Fibroblast of the aortic adventitia (primary cell): ENCODE data around the gene PTPRC. TPM values are rescaled to one million over a fixed set of nuclear protein-coding genes. Genes with fewer than 3 reads are reported as not detected.

Experiments
- DNase-seq: peaks from one replicate; pipeline ENCODE4 v3.0.0-alpha.2; 2010; ENCODE audit warnings: low read depth
- H3K4me3 ChIP-seq: 2 replicates; pipeline ENCODE4 v1.5.1; 2011; ENCODE audit warnings: low read depth, mild to moderate bottlenecking, control low read depth, low read length, moderate library complexity
- CTCF ChIP-seq: IDR thresholded peaks from 2 replicates; pipeline ENCODE4 v1.5.1; 2011; ENCODE audit warnings: mild to moderate bottlenecking, low read length, control low read depth, inconsistent platforms; ENCODE audit not compliant: insufficient read depth
- total RNA-seq: library from RNA; depleted of rRNA; stranded (reverse); fragments of >200 nt; gene quantifications from 2 replicates; pipeline ENCODE4 v1.2.3, GENCODE V29; 2012; ENCODE audit warnings: low replicate concordance

PTPRC gene
- total RNA-seq, 1 donor = 0.09 TPM

- no peak for TF ChIP-seq CTCF
- no peak overlapping the region for H3K4me3 ChIP-seq
- no peak for DNase-seq
These were observed 73.0 kb downstream of the PTPRC start for GRCh38 chr1:198711837-198712236.

GRCh38 chr1:198713081-198713480 is 74.2 kb downstream of the PTPRC start:
- DNase-seq = peak; percentile 16
- H3K4me3 ChIP-seq = no peak overlapping the region
- no peak for TF ChIP-seq CTCF

- TF ChIP-seq CTCF = no peak
- no peak for DNase-seq
- no peak overlapping the region for H3K4me3 ChIP-seq
These were observed 75.4 kb downstream of the PTPRC start for GRCh38 chr1:198714271-198714670.

- TF ChIP-seq CTCF = no peak
- no peak overlapping the region for H3K4me3 ChIP-seq
- no peak for DNase-seq
These were observed 77.2 kb downstream of the PTPRC start for GRCh38 chr1:198716051-198716450.

GRCh38 chr1:198717510-198717909 is 78.7 kb downstream of the PTPRC start:
- DNase-seq = no peak
- TF ChIP-seq CTCF = no peak
- no peak overlapping the region for H3K4me3 ChIP-seq

DNA sequence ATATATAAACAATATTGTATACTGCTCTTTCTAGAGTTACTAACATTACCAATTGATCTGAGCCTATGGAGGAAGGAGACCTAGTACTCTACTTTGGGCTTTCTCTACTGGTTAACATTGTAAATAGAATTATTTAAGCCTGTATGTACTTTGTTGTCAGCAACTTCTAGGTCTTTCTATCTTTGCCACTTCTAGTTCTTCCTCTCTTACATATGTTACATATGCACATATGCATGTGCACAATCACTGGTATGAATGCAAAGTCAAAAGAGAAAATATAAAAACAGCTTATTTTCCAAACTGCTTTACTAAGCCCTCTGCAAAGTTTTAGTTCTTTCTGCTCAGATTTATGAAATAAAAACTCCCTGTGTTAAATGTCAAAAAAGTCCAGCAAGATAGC is 84.3 kb downstream of the PTPRC start:
- no peak for TF ChIP-seq CTCF
- no peak for DNase-seq
- no peak overlapping the region for H3K4me3 ChIP-seq

DNA sequence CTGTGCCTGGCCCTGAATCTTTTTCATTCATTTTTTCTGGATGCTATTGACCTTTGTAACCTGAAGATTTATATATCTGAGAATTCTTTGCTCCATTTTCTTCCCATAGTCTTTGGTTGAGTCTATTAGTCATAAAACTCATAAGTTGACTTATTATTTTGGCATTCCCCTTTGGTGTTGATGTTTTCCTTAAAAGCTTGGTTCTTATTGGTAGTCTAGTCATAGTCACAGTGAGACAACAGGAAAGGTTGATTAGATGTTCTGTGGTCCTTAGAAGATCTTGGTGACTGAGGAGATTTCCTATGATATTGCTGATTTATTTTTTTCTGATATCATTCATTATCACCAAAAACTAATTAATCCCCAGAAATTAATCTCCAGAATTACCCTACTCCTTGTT is 86.2 kb downstream of the PTPRC start:
- no peak overlapping the region for H3K4me3 ChIP-seq
- TF ChIP-seq CTCF = no peak
- DNase-seq = no peak
